GM12801 (cell line): ENCODE results near the gene RPL19.

Source experiments
- CTCF ChIP-seq: IDR thresholded peaks from one replicate; pipeline ENCODE4 v1.5.1; 2011; ENCODE audit warnings: control low read depth; ENCODE audit not compliant: insufficient read length; ENCODE audit errors: extremely low read depth

Gene RPL19

GRCh38 chr17:39183720-39184119, 16.4 kb upstream of the RPL19 start:
- TF ChIP-seq CTCF: no peak

- no peak for TF ChIP-seq CTCF
These were observed 13.5 kb upstream of the RPL19 start for GRCh38 chr17:39186481-39187002.

- no peak for TF ChIP-seq CTCF
These were observed 12.8 kb upstream of the RPL19 start for GRCh38 chr17:39187152-39187830.

- TF ChIP-seq CTCF: no peak
These were observed 8.2 kb upstream of the RPL19 start for GRCh38 chr17:39191750-39192510.

GRCh38 chr17:39192901-39193300, 7.2 kb upstream of the RPL19 start:
- TF ChIP-seq CTCF: no peak

- TF ChIP-seq CTCF: no peak
These were observed 6.7 kb upstream of the RPL19 start for GRCh38 chr17:39193346-39193745.

- TF ChIP-seq CTCF: no peak
These were observed 5.7 kb upstream of the RPL19 start for GRCh38 chr17:39194089-39194984.
